Stimulated activated CD4-positive, alpha-beta T cell treated with anti-CD3 and anti-CD28 coated beads, Interleukin-1b, Interleukin-23, amount 100 ng/mL, for 48 hours (primary cell): Measurements from ENCODE around the gene WDR77.

Experiments
- DNase-seq: peaks from one replicate; pipeline ENCODE4 v3.0.0-alpha.2; 2020

WDR77 gene

GRCh38 chr1:111422546-111423391 is 26.3 kb downstream of the WDR77 start:
- DNase-seq, result no peak

DNA sequence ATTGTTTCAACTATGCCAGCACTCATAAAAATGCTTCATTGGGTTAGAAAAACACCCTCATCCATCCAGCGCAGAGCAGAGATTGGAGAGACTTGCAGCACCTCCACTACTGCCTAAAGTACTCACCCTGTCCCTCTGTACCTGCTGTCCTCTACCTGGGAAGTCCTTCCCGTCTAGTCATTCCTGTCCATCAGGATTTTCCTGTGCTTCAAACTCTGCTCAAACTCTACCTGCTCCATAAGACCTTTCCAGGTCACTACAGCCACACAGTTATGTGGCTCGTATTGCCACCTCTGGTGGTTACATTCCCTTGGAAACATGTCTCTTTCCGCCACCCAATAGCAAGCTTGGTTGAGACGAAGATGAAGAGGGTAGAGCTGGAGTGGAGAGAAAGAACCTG is 28.7 kb downstream of the WDR77 start:
- no peak for DNase-seq

- no peak for DNase-seq
Measured at GRCh38 chr1:111419037-111419436, 30.0 kb downstream of the WDR77 start.

- no peak for DNase-seq
Measured at GRCh38 chr1:111417755-111418154, 31.3 kb downstream of the WDR77 start.

DNA sequence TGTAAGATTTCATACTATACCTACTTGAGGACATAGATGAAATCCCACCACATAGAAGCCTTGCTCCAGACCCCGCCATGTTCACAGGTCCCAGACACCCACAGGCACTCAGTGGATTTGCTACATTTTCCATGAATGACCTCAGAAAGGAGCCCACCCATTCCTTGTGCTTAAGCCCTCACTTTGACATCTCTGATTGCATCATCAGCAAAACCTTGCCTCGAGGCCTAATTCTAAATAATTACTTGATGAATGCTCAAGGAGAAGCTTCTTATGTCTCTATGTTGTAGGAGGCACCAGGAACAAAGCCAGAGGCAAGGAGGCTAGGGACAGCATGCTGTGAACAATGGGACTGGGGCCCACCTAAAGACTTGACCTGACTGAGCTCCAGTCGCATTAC is 33.6 kb downstream of the WDR77 start:
- no peak for DNase-seq

DNA sequence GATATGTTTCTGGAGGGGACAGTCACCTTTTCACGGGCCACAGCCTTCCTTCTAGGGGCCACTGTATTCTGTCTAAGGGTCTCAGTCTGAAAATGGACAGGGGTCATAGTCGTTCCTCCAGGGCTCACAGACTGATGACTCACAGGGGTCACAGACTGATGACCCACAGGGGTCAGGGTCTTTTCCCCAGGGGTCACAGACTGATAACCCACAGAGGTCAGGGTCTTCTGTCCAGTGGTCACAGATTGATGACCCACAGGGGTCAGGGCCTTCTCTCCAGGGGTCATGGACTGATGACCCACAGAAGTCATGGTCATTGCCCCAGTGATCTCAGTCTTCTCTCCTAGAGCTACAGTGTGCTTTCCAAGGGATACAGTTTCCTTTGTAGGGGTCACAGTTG is 34.3 kb downstream of the WDR77 start:
- no peak for DNase-seq

DNA sequence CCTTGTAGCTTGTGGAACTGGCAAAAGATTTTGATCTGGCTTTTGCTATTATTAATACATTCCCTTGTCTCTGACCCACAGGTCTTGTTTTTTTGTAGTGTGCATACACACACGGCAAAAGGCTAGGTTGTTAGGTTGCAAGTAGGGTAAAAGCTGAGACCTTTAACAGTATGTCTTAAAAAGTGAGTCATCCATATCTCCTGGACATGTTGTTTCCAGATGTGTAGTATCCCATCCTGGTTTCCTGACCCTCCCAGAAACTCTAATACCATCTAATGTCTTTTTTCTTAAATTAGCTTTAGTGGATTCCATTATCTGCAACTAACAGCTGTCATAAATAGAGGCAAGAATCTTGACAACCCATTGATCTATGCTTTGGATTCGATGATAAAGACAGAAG is 36.2 kb downstream of the WDR77 start:
- DNase-seq, result no peak

DNA sequence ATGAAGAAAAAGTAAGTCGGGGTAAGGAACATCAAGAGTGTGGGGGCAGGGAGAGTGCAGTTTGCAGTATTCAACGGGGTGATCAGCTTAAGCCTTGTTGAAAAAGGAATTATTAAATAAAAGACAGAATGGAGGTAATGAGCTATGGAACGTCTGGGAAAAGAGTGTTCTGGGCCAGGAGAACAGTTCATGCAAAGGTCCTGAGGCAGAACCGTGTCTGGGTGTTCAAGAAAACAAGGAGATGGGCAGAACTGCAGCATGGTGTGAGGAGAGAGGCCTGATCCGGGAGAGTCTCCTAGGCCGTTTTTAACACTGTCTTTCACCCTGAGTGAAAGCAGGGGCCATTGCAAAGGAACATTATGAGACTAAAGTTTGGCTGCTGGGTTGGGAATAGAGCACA is 41.8 kb downstream of the WDR77 start:
- DNase-seq, result no peak

DNA sequence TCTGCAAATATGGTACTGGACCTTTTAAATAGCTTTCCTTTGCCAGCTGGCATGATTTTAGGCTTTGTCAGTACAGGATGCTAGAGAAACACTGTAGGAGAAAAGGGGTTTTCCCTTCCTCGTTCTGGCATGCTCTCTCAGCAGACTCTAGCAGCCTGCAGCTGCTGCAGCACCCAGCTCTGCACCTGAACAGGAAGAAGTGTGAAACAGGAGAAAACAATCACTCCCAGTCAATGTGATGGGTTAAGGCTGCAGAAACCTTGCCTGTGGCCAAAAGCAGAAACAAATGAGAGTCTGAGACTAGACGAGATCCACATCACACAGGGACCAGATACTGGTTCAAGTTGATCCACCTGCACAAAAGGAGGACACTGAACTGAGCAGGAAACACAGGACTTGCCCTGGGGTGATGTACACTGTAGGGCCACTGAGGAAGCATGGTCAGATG is 42.7 kb downstream of the WDR77 start:
- DNase-seq, result peak; percentile 34

DNA sequence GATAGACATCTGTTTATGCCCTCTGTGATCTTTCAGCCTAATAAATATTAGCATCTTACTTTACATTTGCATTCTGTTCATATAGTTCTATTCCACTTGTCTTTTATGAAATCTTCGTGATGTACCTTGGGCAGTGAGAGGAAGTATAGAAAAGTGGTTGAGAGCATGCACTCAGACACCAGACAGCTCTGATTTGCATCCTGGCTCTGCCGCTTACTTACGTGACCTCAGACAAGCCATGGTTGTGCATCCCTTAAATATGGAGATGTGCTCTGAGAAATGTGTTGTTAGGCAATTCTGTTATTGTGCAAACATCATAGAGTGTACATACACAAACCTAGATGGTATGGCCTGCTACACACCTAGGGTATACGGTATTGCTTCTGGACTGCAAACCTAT is 44.5 kb downstream of the WDR77 start:
- DNase-seq, result no peak

DNA sequence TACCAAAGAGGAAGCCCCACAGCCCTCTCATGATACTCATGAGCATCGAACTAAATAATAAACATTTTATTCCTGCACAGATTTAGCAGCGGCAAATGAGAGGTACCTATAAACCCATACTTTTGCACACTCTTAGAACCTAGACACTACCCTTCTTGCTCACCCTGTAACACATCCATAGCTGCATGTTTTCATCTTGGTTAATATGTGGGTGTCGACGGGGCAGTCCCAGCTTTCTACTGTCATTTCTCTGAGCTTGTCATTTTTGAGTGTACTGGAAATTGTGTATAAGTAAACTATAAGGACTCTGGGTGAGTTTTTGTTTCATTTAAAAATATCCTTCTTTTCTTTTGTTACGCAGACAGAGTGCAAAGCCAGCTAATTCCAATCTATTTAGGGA is 47.0 kb downstream of the WDR77 start:
- DNase-seq, result peak; percentile 31

DNA sequence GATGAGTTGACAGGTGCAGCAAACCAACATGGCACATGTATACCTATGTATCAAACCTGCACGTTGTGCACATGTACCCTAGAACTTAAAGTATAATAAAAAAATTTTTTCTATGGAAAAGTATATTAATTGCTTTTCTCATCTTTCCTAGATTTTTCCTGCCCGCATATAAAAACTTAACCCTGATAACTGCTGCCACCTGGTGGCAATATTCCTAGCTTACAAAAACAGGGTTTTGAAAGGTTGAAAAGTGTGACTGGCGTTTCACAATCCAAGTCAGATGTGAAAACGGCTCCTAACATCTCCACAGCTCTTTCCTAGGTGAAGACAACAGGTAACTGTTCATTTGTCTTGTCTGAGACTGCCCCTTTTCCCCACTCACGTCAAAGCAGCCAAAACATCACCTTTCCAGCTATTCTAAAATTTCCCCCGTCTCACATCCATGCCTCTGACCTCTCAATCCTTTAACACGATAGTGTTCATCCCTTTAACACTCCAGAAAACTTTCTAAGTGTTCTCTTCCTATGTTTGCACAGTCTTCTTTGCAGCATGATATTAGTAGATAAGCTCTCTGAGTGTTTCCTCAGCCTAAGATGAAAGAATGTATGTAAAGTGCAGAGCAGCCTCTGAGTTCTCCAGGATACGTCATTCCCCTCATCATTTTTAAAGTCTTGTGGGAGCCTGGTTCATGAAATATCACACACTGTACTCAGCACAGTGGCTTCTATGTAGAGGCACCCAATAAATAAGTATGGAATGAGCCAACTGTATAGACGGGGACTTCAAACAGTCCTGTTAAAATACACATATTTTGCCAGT is 49.1 kb downstream of the WDR77 start:
- no peak for DNase-seq

GRCh38 chr1:111392460-111392945 is 56.6 kb downstream of the WDR77 start:
- DNase-seq, result no peak

DNA sequence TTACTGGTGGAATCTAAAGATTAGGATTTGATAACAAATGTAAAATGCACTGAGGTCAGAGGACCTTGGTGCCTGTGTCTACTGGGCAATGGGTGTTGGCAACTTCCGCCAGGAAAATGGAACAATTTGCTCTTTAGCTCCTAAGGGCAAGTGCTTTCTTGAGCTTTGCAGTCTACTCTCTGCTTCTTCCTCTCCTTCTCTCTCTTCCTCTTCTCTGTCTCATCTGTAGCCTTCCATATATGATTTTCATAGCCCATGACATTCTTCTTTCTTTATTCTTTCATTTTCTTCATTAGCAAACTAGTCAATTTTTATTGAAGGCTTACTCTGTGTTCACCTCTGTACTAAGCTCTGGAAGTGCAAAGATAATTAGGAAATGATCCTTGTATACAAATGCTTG is 57.0 kb downstream of the WDR77 start:
- no peak for DNase-seq
